Gastrocnemius medialis (tissue), 4 donors: ENCODE results near the gene NOL4L.

ENCODE experiments used
- CTCF ChIP-seq, 5 experiments: fragments of 450-650 bp in 3 of 5; fragments of 200-600 bp in 2 of 5; sonication (generic) in 2 of 5; IDR thresholded peaks in 4 of 5; conservative IDR thresholded peaks in 1 of 5; 1 replicate in 4 of 5; 2 replicates in 1 of 5; pipeline ENCODE4 v1.5.1; 2016 to 2019; ENCODE audit warnings: antibody characterized with exemption in 5 of 5, mild to moderate bottlenecking in 3 of 5, moderate library complexity in 3 of 5
- POLR2A ChIP-seq, 2 donors: fragments of 450-650 bp; IDR thresholded peaks; one replicate each; pipeline ENCODE4 v1.6.1; 2017; ENCODE audit warnings: antibody characterized with exemption in 2 of 2, mild to moderate bottlenecking in 2 of 2, moderate library complexity in 2 of 2

GRCh38 chr20:32539817-32540675, 45.1 kb downstream of the NOL4L start:
- TF ChIP-seq CTCF (IDR thresholded peaks at IDR 0.05 in 4 of 5, conservative IDR thresholded peaks at IDR 0.05 in 1 of 5), result no peak
- no peak for TF ChIP-seq POLR2A (IDR thresholded peaks at IDR 0.05)
